Erythroblast (primary cell): ENCODE results near the gene PHTF1.

ENCODE experiments used
- DNase-seq, 2 experiments: peaks; one replicate each; lab custom pipeline; 2025; lab: John Stamatoyannopoulos, UW
- GATA1 ChIP-seq: IDR thresholded peaks from 2 replicates; pipeline ENCODE4 v1.6.1; 2011; ENCODE audit warnings: low read depth, mild to moderate bottlenecking, control low read depth, low read length, moderate library complexity
- POLR2A ChIP-seq: IDR thresholded peaks from 2 replicates; pipeline ENCODE4 v1.6.1; 2011; ENCODE audit warnings: mild to moderate bottlenecking, low read length

The PHTF1 gene

GRCh38 chr1:113677250-113678158 is 81.8 kb downstream of the PHTF1 start:
- peak; percentile 81 to 84 for DNase-seq
- TF ChIP-seq POLR2A, result no peak
- TF ChIP-seq GATA1, result no peak

DNA sequence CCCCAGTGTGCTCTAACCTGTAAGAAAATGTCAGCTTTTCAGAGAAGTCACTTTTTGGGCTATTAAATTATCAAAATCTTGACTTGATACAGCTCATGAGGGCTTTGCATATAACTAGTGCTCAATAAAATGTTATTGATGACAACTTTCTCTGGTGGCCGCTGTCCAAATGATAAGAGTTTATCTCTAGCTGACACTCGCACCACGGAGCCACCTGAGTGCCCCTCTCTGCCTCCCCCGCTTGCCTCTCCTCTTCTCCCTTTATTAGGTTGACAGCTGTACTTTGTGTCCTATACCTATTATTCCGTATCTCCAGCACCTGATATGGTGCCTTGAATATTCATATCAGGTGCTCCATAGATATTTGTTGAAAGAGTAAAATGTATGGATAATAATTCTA is 82.8 kb downstream of the PHTF1 start:
- TF ChIP-seq GATA1 (no peak), POLR2A (no peak)
- DNase-seq, result peak; percentile 65 to 75

DNA sequence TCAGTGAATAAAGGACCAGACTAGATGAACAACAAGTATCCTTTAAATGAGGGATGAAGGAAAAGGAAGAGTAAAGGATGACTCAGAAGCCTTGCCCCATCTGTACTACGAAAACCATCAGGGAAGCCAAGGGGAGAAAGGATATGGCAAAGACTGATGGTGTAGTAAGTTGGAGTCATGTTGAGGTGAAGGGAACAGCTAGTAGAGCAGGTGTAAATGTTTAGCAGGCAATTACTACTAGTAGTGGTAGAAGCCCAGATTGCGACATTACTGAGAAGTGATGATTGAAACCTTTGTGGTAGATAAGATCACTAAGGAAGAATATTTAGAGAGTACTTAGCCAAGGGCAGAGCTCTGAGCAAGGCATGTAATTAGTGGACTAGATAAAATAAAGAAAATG is 84.0 kb downstream of the PHTF1 start:
- DNase-seq, result no peak
- TF ChIP-seq POLR2A (no peak), GATA1 (no peak)

- no peak for DNase-seq
- TF ChIP-seq GATA1 (no peak), POLR2A (no peak)
Measured at GRCh38 chr1:113674591-113674990, 84.7 kb downstream of the PHTF1 start.

GRCh38 chr1:113672491-113672890 is 86.8 kb downstream of the PHTF1 start:
- DNase-seq, result no peak
- TF ChIP-seq GATA1 (no peak), POLR2A (no peak)

DNA sequence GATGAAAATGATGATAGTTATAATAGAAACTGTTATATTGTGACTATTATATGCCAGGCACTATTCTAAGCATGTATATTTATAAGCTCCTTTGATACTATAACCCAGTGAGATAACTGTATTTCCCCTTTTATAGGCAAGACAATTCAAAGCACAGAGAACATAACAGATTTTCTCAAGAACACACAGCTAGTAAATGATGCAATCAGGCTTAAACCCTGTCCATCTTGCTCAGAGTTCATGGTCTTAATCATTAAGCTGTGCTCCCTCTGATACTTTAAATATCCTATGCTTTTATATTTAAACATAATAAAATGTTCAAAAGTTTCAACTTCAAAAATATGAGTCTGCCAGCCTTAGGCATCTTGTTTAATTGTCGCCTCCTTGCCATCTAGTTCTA is 88.6 kb downstream of the PHTF1 start:
- no peak for DNase-seq
- TF ChIP-seq POLR2A, result no peak

DNA sequence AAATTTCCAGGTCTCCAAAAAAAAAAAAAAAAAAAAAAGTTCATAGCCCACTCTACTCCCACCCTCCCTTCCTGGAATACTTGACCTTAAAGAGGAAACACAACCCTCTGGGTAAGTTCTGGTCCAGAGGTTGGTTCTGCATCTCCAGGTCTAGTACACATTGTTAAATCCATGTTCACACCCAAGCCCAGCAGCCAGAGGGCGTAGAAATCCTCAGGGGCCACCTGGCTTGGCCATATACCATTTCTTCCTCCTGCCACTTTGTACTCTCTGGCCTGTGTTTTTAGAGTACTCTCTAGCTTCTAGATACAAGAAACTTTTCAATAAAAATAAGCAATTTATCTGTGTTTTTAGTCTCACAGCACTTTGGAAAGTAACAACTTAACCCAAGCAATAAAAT is 89.3 kb downstream of the PHTF1 start:
- no peak for TF ChIP-seq POLR2A
- TF ChIP-seq GATA1, result no peak
- peak in 1 of 2 experiments; percentile 8 for DNase-seq

- no peak for DNase-seq
- no peak for TF ChIP-seq POLR2A
- no peak for TF ChIP-seq GATA1
Measured at GRCh38 chr1:113666126-113666525, 93.2 kb downstream of the PHTF1 start.

DNA sequence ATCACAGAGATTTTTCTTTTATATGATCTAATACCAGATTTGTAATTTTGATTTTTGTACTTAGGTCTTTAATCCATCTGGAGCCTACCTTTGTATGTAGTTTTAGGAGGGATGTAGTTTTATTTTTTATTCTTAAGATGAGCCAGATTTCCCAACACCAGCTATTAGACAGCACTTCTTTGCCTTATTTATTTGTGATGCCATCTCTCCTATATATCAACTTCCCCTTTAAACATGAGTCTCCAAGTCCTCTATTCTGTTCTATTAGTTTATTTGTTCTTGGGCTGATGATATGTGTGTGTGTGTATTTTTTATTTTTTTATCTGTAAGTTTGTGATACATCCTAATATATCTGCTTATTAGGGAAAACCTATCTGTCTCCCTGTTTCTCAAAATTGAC is 94.2 kb downstream of the PHTF1 start:
- no peak for TF ChIP-seq GATA1
- no peak for DNase-seq

DNA sequence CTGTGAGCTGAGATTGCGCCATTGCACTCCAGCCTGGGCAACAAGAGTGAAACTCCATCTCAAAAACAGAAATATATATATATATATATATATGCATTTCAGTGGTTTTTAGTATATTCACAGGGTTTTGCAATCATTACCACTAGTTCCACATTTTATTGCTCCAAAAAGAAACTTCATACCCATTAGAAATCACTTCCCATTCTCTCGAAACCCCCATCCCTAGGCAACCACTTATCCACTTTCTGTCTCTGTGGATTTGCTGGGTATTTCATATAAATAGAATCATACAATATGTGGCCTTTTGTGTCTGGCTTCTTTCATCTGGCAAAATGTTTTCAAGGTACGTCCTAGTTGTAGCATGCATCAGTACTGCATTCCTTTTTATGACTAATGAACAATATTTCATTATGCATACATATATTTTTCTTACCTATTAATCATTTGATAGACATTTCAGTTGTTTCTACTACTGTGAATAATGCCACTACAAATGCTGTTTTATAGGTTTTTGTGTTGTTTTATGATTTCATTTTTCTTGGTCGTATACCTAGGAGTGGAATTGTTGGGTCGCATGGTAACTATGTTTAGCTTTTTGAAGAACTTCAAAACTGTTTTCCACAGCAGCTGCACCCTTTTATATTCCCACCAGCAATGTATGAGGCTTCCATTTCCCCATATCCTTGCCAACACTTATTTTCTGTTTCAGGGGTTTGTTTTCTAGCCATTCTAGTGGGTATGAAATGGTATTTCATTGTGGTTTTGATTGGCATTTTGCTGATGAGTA is 95.9 kb downstream of the PHTF1 start:
- DNase-seq, result no peak
- TF ChIP-seq GATA1 (no peak), POLR2A (no peak)

DNA sequence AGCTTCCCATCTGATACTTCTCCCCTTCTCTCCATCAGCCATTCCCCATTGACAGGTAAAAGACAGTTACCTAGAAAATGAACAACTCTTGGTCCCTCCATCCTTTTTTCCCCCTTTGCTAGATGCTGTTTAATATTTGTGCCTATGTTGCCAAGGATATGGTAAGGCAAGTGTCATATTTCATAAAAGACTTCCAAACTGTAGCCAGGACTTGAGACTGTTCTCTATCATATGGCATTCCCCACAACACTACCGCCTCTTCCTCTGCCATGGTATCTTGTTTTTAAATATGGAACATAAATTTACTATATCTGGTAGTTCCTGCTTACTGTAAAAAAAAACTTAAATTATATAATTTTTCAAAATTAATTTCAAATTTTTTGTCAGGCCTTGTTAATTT is 97.2 kb downstream of the PHTF1 start:
- DNase-seq, result no peak
- no peak for TF ChIP-seq POLR2A
- no peak for TF ChIP-seq GATA1

DNA sequence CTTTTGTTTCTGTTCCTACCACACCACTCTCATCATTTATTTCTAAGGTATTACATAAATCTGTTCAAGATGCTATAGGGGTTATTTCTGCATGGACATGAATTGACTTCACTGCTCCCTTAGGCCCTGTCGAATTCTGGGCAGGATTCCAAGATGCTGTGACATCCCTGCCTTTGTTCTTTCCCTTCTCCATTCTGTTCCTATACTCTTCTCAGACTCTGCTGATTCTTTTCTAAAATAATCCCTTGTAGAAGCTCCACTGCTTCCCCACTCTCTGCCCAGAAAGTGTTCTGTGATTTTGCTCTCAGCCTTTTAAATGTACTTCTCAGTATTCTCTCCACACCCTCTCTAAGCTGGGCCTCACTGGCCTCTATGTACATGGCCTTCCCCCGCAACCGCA is 99.2 kb downstream of the PHTF1 start:
- TF ChIP-seq POLR2A, result no peak
- no peak for TF ChIP-seq GATA1
- no peak for DNase-seq

DNA sequence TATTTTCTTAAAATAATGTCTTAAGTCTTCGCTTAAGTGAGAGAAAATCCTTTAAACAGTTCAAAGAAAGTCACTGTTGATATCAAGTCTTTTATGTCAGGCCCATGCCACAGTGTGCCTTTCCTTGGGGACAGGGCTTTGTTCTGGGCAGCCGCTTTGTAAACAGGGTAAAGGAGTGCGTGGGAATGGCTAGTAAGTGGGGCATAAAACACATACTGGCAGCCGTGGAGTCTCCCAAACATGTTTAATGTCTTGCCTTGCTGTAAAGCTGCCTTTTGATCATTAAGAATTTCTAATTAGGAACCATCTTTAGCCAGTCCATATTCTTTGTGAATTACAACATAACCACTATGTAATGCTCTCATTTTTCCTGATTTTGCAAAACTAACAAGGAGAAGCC is 99.7 kb downstream of the PHTF1 start:
- no peak for DNase-seq
- TF ChIP-seq POLR2A (no peak), GATA1 (no peak)

- DNase-seq, result no peak
- TF ChIP-seq GATA1, result no peak
- TF ChIP-seq POLR2A, result no peak
Measured at GRCh38 chr1:113659035-113659434, 100.3 kb downstream of the PHTF1 start.

DNA sequence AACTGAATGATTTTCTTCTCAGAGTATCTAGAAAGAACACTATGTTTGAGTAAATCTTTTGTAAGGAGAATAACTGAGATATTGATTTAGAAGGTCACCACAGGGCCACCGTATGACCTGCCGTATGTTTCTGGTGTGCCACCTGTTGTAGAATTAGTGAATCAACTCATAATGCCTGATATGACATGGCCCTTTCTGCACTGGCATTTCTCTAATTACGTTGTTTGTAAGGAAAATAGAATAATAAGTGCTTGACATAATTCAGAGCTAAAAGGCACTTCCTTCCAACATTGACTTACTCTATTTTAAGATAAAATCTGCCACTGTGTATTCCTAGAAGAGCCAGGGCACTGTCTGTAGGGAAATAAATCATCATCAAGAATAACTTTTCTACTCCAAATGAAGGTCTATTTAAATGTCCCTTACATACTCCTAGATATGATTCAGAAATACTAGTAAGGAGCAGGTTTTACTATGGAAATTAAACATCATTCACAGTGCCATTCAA is 101.7 kb downstream of the PHTF1 start:
- TF ChIP-seq POLR2A (no peak), GATA1 (no peak)
- no peak for DNase-seq
